Measurements from ENCODE around the gene FDX1.
A peak's percentile ranks its signal among the peaks of the same experiment; 100 is the strongest.

The FDX1 gene

GRCh38 chr11:110438017-110438416 is 8.3 kb downstream of the FDX1 start:
- no peaks in the 10 kb centered on the region for H3K27me3 Mint-ChIP-seq (ENCODE audit: low read depth)

GRCh38 chr11:110445437-110445836 is 15.7 kb downstream of the FDX1 start:
- H3K27me3 Mint-ChIP-seq (ENCODE audit: low read depth) = no peaks in the 10 kb centered on the region
- no peak overlapping the region for H3K4me3 Mint-ChIP-seq
- no peak overlapping the region for H3K27ac Mint-ChIP-seq
- peaks cover 3% of the 10 kb centered on the region for H3K9me3 Mint-ChIP-seq
- peaks cover 37% of the 10 kb centered on the region for H3K36me3 Mint-ChIP-seq (ENCODE audit: low read depth)
- H3K4me1 Mint-ChIP-seq (ENCODE audit: low read depth) = peaks cover 19% of the 10 kb centered on the region

More at GRCh38 chr11:110438017-110438416, 8.3 kb downstream of the FDX1 start:
- no peak overlapping the region for H3K27ac Mint-ChIP-seq
- peaks cover 28% of the 10 kb centered on the region for H3K4me1 Mint-ChIP-seq (ENCODE audit: low read depth)
- H3K36me3 Mint-ChIP-seq (ENCODE audit: low read depth) = peaks cover 51% of the 10 kb centered on the region
- H3K4me3 Mint-ChIP-seq = no peak overlapping the region
- H3K9me3 Mint-ChIP-seq = peaks cover 3% of the 10 kb centered on the region

GRCh38 chr11:110446061-110446460 is 16.3 kb downstream of the FDX1 start:
- peaks cover 1% of the 10 kb centered on the region for H3K9me3 Mint-ChIP-seq
- no peak overlapping the region for H3K27ac Mint-ChIP-seq
- H3K4me3 Mint-ChIP-seq = no peak overlapping the region
- peaks cover 31% of the 10 kb centered on the region for H3K36me3 Mint-ChIP-seq (ENCODE audit: low read depth)
- no peaks in the 10 kb centered on the region for H3K27me3 Mint-ChIP-seq (ENCODE audit: low read depth)
- peaks cover 18% of the 10 kb centered on the region for H3K4me1 Mint-ChIP-seq (ENCODE audit: low read depth)

- Mint-ChIP-seq H3K27me3 (ENCODE audit: low read depth) (no peaks in the 10 kb centered on the region), H3K4me1 (ENCODE audit: low read depth) (peaks cover 17% of the 10 kb centered on the region), H3K9me3 (no peaks in the 10 kb centered on the region), H3K4me3 (no peak overlapping the region), H3K36me3 (ENCODE audit: low read depth) (peaks cover 28% of the 10 kb centered on the region), H3K27ac (no peak overlapping the region)
Measured at GRCh38 chr11:110446594-110446993, 16.8 kb downstream of the FDX1 start.

- H3K9me3 Mint-ChIP-seq = no peaks in the 10 kb centered on the region
- no peak overlapping the region for H3K4me3 Mint-ChIP-seq
- peaks cover 29% of the 10 kb centered on the region for H3K36me3 Mint-ChIP-seq (ENCODE audit: low read depth)
- H3K27ac Mint-ChIP-seq = no peak overlapping the region
- H3K27me3 Mint-ChIP-seq (ENCODE audit: low read depth) = no peaks in the 10 kb centered on the region
- H3K4me1 Mint-ChIP-seq (ENCODE audit: low read depth) = peaks cover 19% of the 10 kb centered on the region
Measured at GRCh38 chr11:110447343-110447742, 17.6 kb downstream of the FDX1 start.

GRCh38 chr11:110447897-110448745 is 18.4 kb downstream of the FDX1 start:
- no peaks in the 10 kb centered on the region for H3K27me3 Mint-ChIP-seq (ENCODE audit: low read depth)
- peaks cover 24% of the 10 kb centered on the region for H3K4me1 Mint-ChIP-seq (ENCODE audit: low read depth)
- no peak overlapping the region for H3K27ac Mint-ChIP-seq
- peaks cover 26% of the 10 kb centered on the region for H3K36me3 Mint-ChIP-seq (ENCODE audit: low read depth)
- no peak overlapping the region for H3K4me3 Mint-ChIP-seq
- H3K9me3 Mint-ChIP-seq = no peaks in the 10 kb centered on the region

- Mint-ChIP-seq H3K27me3 (ENCODE audit: low read depth) (no peaks in the 10 kb centered on the region), H3K9me3 (no peaks in the 10 kb centered on the region), H3K36me3 (ENCODE audit: low read depth) (peaks cover 18% of the 10 kb centered on the region), H3K4me3 (no peak overlapping the region), H3K4me1 (ENCODE audit: low read depth) (peaks cover 36% of the 10 kb centered on the region), H3K27ac (no peak overlapping the region)
Measured at GRCh38 chr11:110450246-110450645, 20.5 kb downstream of the FDX1 start.

GRCh38 chr11:110452720-110453119 is 23.0 kb downstream of the FDX1 start:
- Mint-ChIP-seq H3K4me1 (ENCODE audit: low read depth) (peaks cover 48% of the 10 kb centered on the region), H3K27ac (no peak overlapping the region), H3K36me3 (ENCODE audit: low read depth) (peaks cover 21% of the 10 kb centered on the region)

GRCh38 chr11:110453684-110454354 is 24.1 kb downstream of the FDX1 start:
- Mint-ChIP-seq H3K4me1 (ENCODE audit: low read depth) (peaks cover 49% of the 10 kb centered on the region), H3K27me3 (ENCODE audit: low read depth) (no peaks in the 10 kb centered on the region), H3K27ac (peak overlapping the region; percentile 73), H3K36me3 (ENCODE audit: low read depth) (peaks cover 26% of the 10 kb centered on the region), H3K9me3 (no peaks in the 10 kb centered on the region), H3K4me3 (peak overlapping the region; percentile 61)

More at GRCh38 chr11:110452720-110453119, 23.0 kb downstream of the FDX1 start:
- Mint-ChIP-seq H3K9me3 (no peaks in the 10 kb centered on the region), H3K4me3 (peak overlapping the region; percentile 52), H3K27me3 (ENCODE audit: low read depth) (no peaks in the 10 kb centered on the region)

GRCh38 chr11:110454609-110455008 is 24.9 kb downstream of the FDX1 start:
- Mint-ChIP-seq H3K36me3 (ENCODE audit: low read depth) (peaks cover 28% of the 10 kb centered on the region), H3K27me3 (ENCODE audit: low read depth) (no peaks in the 10 kb centered on the region), H3K9me3 (no peaks in the 10 kb centered on the region), H3K4me1 (ENCODE audit: low read depth) (peaks cover 49% of the 10 kb centered on the region), H3K27ac (no peak overlapping the region), H3K4me3 (peak overlapping the region; percentile 43)

GRCh38 chr11:110455718-110456117 is 26.0 kb downstream of the FDX1 start:
- peaks cover 37% of the 10 kb centered on the region for H3K36me3 Mint-ChIP-seq (ENCODE audit: low read depth)
- no peaks in the 10 kb centered on the region for H3K9me3 Mint-ChIP-seq
- H3K4me1 Mint-ChIP-seq (ENCODE audit: low read depth) = peaks cover 49% of the 10 kb centered on the region
- peak overlapping the region; percentile 10 for H3K27ac Mint-ChIP-seq
- peak overlapping the region; percentile 18 for H3K4me3 Mint-ChIP-seq
- no peaks in the 10 kb centered on the region for H3K27me3 Mint-ChIP-seq (ENCODE audit: low read depth)

- no peaks in the 10 kb centered on the region for H3K4me1 Mint-ChIP-seq (ENCODE audit: low read depth)
- H3K4me3 Mint-ChIP-seq = no peak overlapping the region
- no peak overlapping the region for H3K27ac Mint-ChIP-seq
- peaks cover 21% of the 10 kb centered on the region for H3K36me3 Mint-ChIP-seq (ENCODE audit: low read depth)
- no peaks in the 10 kb centered on the region for H3K27me3 Mint-ChIP-seq (ENCODE audit: low read depth)
- no peaks in the 10 kb centered on the region for H3K9me3 Mint-ChIP-seq
Measured at GRCh38 chr11:110463153-110463552, 33.4 kb downstream of the FDX1 start.

GRCh38 chr11:110465231-110465630 is 35.5 kb downstream of the FDX1 start:
- no peak overlapping the region for H3K4me3 Mint-ChIP-seq
- H3K4me1 Mint-ChIP-seq (ENCODE audit: low read depth) = no peaks in the 10 kb centered on the region
- peaks cover 11% of the 10 kb centered on the region for H3K36me3 Mint-ChIP-seq (ENCODE audit: low read depth)
- no peaks in the 10 kb centered on the region for H3K9me3 Mint-ChIP-seq
- H3K27me3 Mint-ChIP-seq (ENCODE audit: low read depth) = no peaks in the 10 kb centered on the region
- H3K27ac Mint-ChIP-seq = no peak overlapping the region

- H3K9me3 Mint-ChIP-seq = no peaks in the 10 kb centered on the region
- H3K27me3 Mint-ChIP-seq (ENCODE audit: low read depth) = no peaks in the 10 kb centered on the region
- peaks cover 4% of the 10 kb centered on the region for H3K36me3 Mint-ChIP-seq (ENCODE audit: low read depth)
- no peak overlapping the region for H3K4me3 Mint-ChIP-seq
- no peaks in the 10 kb centered on the region for H3K4me1 Mint-ChIP-seq (ENCODE audit: low read depth)
- H3K27ac Mint-ChIP-seq = no peak overlapping the region
Measured at GRCh38 chr11:110467556-110467955, 37.8 kb downstream of the FDX1 start.

- H3K27me3 Mint-ChIP-seq (ENCODE audit: low read depth) = no peaks in the 10 kb centered on the region
- H3K4me1 Mint-ChIP-seq (ENCODE audit: low read depth) = no peaks in the 10 kb centered on the region
- H3K4me3 Mint-ChIP-seq = no peak overlapping the region
- H3K36me3 Mint-ChIP-seq (ENCODE audit: low read depth) = peaks cover 3% of the 10 kb centered on the region
- no peaks in the 10 kb centered on the region for H3K9me3 Mint-ChIP-seq
- H3K27ac Mint-ChIP-seq = no peak overlapping the region
Measured at GRCh38 chr11:110468121-110468520, 38.4 kb downstream of the FDX1 start.
